ENCODE data around the gene NCOA5.

NCOA5 gene

GRCh38 chr20:46089417-46090388 lies at the start of gene NCOA5:
TSS of gene NCOA5 (minus strand) at chr20:46089962. CDS start at chr20:46079424, 10,538 bp downstream.
- DNase-seq (ENCODE audit: low read depth in 2 of 2), result peak; percentile 88 to 90

- DNase-seq (ENCODE audit: low read depth in 2 of 2), result no peak
These were observed 49.6 kb upstream of the NCOA5 start for GRCh38 chr20:46139266-46139889.

GRCh38 chr20:46137816-46138215 lies 48.1 kb upstream of the NCOA5 start:
- no peak for DNase-seq (ENCODE audit: low read depth in 2 of 2)

- DNase-seq (ENCODE audit: low read depth in 2 of 2), result no peak
These were observed 46.3 kb upstream of the NCOA5 start for GRCh38 chr20:46135856-46136633.

GRCh38 chr20:46134716-46135115 lies 45.0 kb upstream of the NCOA5 start:
- no peak for DNase-seq (ENCODE audit: low read depth in 2 of 2)

- no peak for DNase-seq (ENCODE audit: low read depth in 2 of 2)
These were observed 44.3 kb upstream of the NCOA5 start for GRCh38 chr20:46133886-46134654.

GRCh38 chr20:46132705-46133120 lies 43.0 kb upstream of the NCOA5 start:
- peak; percentile 23 to 48 for DNase-seq (ENCODE audit: low read depth in 2 of 2)

GRCh38 chr20:46131396-46131795 lies 41.6 kb upstream of the NCOA5 start:
- no peak for DNase-seq (ENCODE audit: low read depth in 2 of 2)

GRCh38 chr20:46130534-46130933 lies 40.8 kb upstream of the NCOA5 start:
- no peak for DNase-seq (ENCODE audit: low read depth in 2 of 2)

GRCh38 chr20:46129955-46130481 lies 40.3 kb upstream of the NCOA5 start:
- no peak for DNase-seq (ENCODE audit: low read depth in 2 of 2)

GRCh38 chr20:46128310-46129151 lies 38.8 kb upstream of the NCOA5 start:
- DNase-seq (ENCODE audit: low read depth in 2 of 2), result no peak

GRCh38 chr20:46127396-46128010 lies 37.7 kb upstream of the NCOA5 start:
- DNase-seq (ENCODE audit: low read depth in 2 of 2), result no peak

GRCh38 chr20:46126440-46127056 lies 36.8 kb upstream of the NCOA5 start:
- DNase-seq (ENCODE audit: low read depth in 2 of 2), result no peak

- no peak for DNase-seq (ENCODE audit: low read depth in 2 of 2)
These were observed 33.9 kb upstream of the NCOA5 start for GRCh38 chr20:46123482-46124245.

- no peak for DNase-seq (ENCODE audit: low read depth in 2 of 2)
These were observed 33.0 kb upstream of the NCOA5 start for GRCh38 chr20:46122516-46123481.

- no peak for DNase-seq (ENCODE audit: low read depth in 2 of 2)
These were observed 32.3 kb upstream of the NCOA5 start for GRCh38 chr20:46122071-46122470.

GRCh38 chr20:46121184-46121930 lies 31.6 kb upstream of the NCOA5 start:
- DNase-seq (ENCODE audit: low read depth in 2 of 2), result no peak

Data from stimulated activated CD4-positive, alpha-beta T cell treated with anti-CD3 and anti-CD28 coated beads, Interleukin-1b, Interleukin-23, amount 100 ng/mL, for 4 hours (primary cell).